SU-DHL-6 (cell line): ENCODE measurements around the gene AP3M1.
"Not testable (repeated sequence)": the region's sequence is repeated elsewhere in the genome, so short reads cannot be mapped to it uniquely, and the experiment has no call there.

Experiments used
- CTCF ChIP-seq: fragments of 200-600 bp; sonication (generic); IDR thresholded peaks from one replicate; pipeline ENCODE4 v1.5.1; 2017; ENCODE audit warnings: antibody characterized with exemption, mild to moderate bottlenecking, low read length, moderate library complexity; ENCODE audit not compliant: insufficient read depth, poor library complexity, severe bottlenecking
- EZH2phosphoT487 ChIP-seq: fragments of 200-600 bp; sonication (generic), shearing (Covaris generic); conservative IDR thresholded peaks from 2 replicates; pipeline ENCODE4 v1.6.1; 2018; ENCODE audit warnings: mild to moderate bottlenecking, antibody characterized with exemption, low read length, moderate library complexity, mixed read lengths

DNA sequence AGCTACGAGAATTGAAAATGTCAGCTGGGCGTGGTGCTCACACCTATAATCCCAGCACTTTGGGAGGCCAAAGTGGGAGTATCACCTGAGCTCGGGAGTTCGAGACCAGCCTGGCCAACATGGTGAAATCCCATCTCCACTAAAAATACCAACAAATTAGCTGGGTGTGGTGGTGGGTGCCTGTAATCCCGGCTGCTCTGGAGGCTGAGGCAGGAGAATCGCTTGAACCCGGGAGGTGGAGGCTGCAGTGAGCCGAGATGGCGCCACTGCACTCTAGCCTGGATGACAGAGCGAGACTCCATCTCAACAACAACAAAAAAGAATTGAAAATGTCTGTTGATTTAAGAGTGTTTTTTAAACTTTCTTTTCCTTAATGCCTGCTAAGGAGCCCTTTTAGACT, 3.6 kb downstream of the AP3M1 start:
- not testable (repeated sequence) for TF ChIP-seq CTCF, EZH2phosphoT487
